PC-3 (cell line): ENCODE results near the gene TRPV2. TPM values are rescaled to one million over a fixed set of nuclear protein-coding genes. Genes with fewer than 3 reads are reported as not detected.

Experiments used
- ATAC-seq: fragments of 200-7000 bp; cut with Tn5 transposase; 2 replicates; pipeline ENCODE4 v1.9.1; 2020; ENCODE audit warnings: mild to moderate bottlenecking, moderate library complexity
- BruUV-seq: library from RNA; stranded (reverse); fragments of 400-500 nt; replicated peaks from 2 replicates; lab custom pipeline; 2021; lab: Mats Ljungman, UMichigan
- CTCF ChIA-PET: fragments of 300-600 bp; sonication (Branson Sonifier 250); formaldehyde crosslinking; loops from one replicate; lab custom pipeline; 2022; ENCODE audit warnings: antibody characterized with exemption; lab: Charles Lee
- POLR2A ChIA-PET: fragments of 300-600 bp; sonication (Branson Sonifier 250); formaldehyde crosslinking; loops from one replicate; lab custom pipeline; 2022; ENCODE audit warnings: antibody characterized with exemption; ENCODE audit not compliant: unreplicated experiment; lab: Charles Lee
- DNase-seq: peaks from one replicate; pipeline ENCODE4 v3.0.0-alpha.2; 2015
- H2AFZ ChIP-seq: fragments of 300-600 bp; sonication (generic); 2 replicates; pipeline ENCODE4 v1.6.0; 2016; ENCODE audit warnings: antibody characterized with exemption, low read length
- H3F3A ChIP-seq: fragments of 300-600 bp; sonication (generic); one replicate; pipeline ENCODE4 v1.6.0; 2017; ENCODE audit warnings: antibody characterized with exemption, low read length, control low read depth, mild to moderate bottlenecking; ENCODE audit not compliant: unreplicated experiment
- H3K27ac ChIP-seq: fragments of 300-600 bp; sonication (generic); 2 replicates; pipeline ENCODE4 v1.5.1; 2016; ENCODE audit warnings: mild to moderate bottlenecking, low read length
- H3K27me3 ChIP-seq: fragments of 300-600 bp; sonication (generic); 2 replicates; pipeline ENCODE4 v1.6.1; 2016; ENCODE audit warnings: low read length, mixed read lengths
- H3K36me3 ChIP-seq: fragments of 300-600 bp; sonication (generic); 2 replicates; pipeline ENCODE4 v1.6.1; 2016; ENCODE audit warnings: low read depth, mixed run types, low read length, mixed read lengths
- H3K4me1 ChIP-seq: fragments of 300-600 bp; sonication (generic); 2 replicates; pipeline ENCODE4 v1.5.1; 2016; ENCODE audit warnings: low read length; ENCODE audit not compliant: insufficient read depth
- H3K4me2 ChIP-seq: fragments of 300-600 bp; sonication (generic); 2 replicates; pipeline ENCODE4 v1.6.0; 2016; ENCODE audit warnings: low read length
- H3K4me3 ChIP-seq: fragments of 300-600 bp; sonication (generic); 2 replicates; pipeline ENCODE4 v1.5.1; 2016; ENCODE audit warnings: mild to moderate bottlenecking, low read length, mixed read lengths
- H3K79me2 ChIP-seq: fragments of 300-600 bp; sonication (generic); 2 replicates; pipeline ENCODE4 v1.6.1; 2017; ENCODE audit warnings: low read length, mixed read lengths
- H3K9ac ChIP-seq: fragments of 300-600 bp; sonication (generic); 2 replicates; pipeline ENCODE4 v1.6.0; 2016; ENCODE audit warnings: mild to moderate bottlenecking, low read length
- H3K9me2 ChIP-seq: fragments of 300-600 bp; sonication (generic); replicated peaks from 2 replicates; pipeline ENCODE4 v1.6.1; 2016; ENCODE audit warnings: mixed run types, low read length, mixed read lengths
- H3K9me3 ChIP-seq: fragments of 300-600 bp; sonication (generic); 2 replicates; pipeline ENCODE4 v1.6.1; 2016; ENCODE audit warnings: low read length, mixed read lengths
- H4K20me1 ChIP-seq: fragments of 300-600 bp; sonication (generic); 2 replicates; pipeline ENCODE4 v1.6.1; 2016; ENCODE audit warnings: low read length, mixed read lengths
- CTCF ChIP-seq: fragments of 300-600 bp; sonication (generic); conservative IDR thresholded peaks from 2 replicates; pipeline ENCODE4 v1.5.1; 2017; ENCODE audit warnings: antibody characterized with exemption, low read depth, mild to moderate bottlenecking, low read length
- EZH2 ChIP-seq: fragments of 300-600 bp; sonication (generic); IDR thresholded peaks from one replicate; pipeline ENCODE4 v1.6.1; 2017; ENCODE audit warnings: antibody characterized with exemption, mild to moderate bottlenecking, low read length; ENCODE audit not compliant: unreplicated experiment
- EZH2phosphoT487 ChIP-seq: fragments of 300-600 bp; sonication (generic); IDR thresholded peaks from 2 replicates; pipeline ENCODE4 v1.6.1; 2018; ENCODE audit warnings: mild to moderate bottlenecking, antibody characterized with exemption, low read length, borderline replicate concordance
- intact Hi-C: fragments of 100-400 bp; cut with micrococcal nuclease; formaldehyde crosslinking; loops from 2 replicates; pipeline ENCODE4 v1.9.0; 2023
- total RNA-seq: library from RNA; depleted of rRNA; stranded (reverse); fragments of >200 nt; gene quantifications from 2 replicates; pipeline ENCODE4 v1.2.3, GENCODE V29; 2014

TRPV2 gene
- total RNA-seq, 1 experiment from 2014 or later, result 1.9 TPM

GRCh38 chr17:16453493-16453851 lies 38.1 kb downstream of the TRPV2 start:
- Histone ChIP-seq H2AFZ (no peak overlapping the region), H3K4me2 (no peak overlapping the region), H3K79me2 (no peaks in the 10 kb centered on the region), H4K20me1 (peaks cover 5% of the 10 kb centered on the region; the same call in 1 of the 2 replicates), H3K27me3 (no peaks in the 10 kb centered on the region), H3K9ac (no peak overlapping the region), H3F3A (no peaks in the 10 kb centered on the region), H3K9me2 (no peaks in the 10 kb centered on the region), H3K27ac (no peak overlapping the region), H3K4me1 (no peaks in the 10 kb centered on the region), H3K36me3 (peaks cover 8% of the 10 kb centered on the region; the same call in 1 of the 2 replicates), H3K4me3 (no peak overlapping the region), H3K9me3 (no peaks in the 10 kb centered on the region)
- TF ChIP-seq EZH2phosphoT487 (no peak), CTCF (no peak), EZH2 (no peak)
- no peak for DNase-seq
- no TSS peak for BruUV-seq
- ATAC-seq, result no peak
- ChIA-PET CTCF (interaction anchor here (0.6 to 1.0 kb wide), 3 partner anchors 61 to 69 kb away, joined by 3 to 10 read pairs (median 3); no protein-coding TSS in a partner anchor), POLR2A (interaction anchor here (0.6 kb wide), 1 partner anchor 587 kb away, joined by 3 read pairs; no protein-coding TSS in a partner anchor)
- intact Hi-C loops, result loop anchor here (1.0 kb wide), 1 partner anchor 68 kb away; no protein-coding TSS in a partner anchor

DNA sequence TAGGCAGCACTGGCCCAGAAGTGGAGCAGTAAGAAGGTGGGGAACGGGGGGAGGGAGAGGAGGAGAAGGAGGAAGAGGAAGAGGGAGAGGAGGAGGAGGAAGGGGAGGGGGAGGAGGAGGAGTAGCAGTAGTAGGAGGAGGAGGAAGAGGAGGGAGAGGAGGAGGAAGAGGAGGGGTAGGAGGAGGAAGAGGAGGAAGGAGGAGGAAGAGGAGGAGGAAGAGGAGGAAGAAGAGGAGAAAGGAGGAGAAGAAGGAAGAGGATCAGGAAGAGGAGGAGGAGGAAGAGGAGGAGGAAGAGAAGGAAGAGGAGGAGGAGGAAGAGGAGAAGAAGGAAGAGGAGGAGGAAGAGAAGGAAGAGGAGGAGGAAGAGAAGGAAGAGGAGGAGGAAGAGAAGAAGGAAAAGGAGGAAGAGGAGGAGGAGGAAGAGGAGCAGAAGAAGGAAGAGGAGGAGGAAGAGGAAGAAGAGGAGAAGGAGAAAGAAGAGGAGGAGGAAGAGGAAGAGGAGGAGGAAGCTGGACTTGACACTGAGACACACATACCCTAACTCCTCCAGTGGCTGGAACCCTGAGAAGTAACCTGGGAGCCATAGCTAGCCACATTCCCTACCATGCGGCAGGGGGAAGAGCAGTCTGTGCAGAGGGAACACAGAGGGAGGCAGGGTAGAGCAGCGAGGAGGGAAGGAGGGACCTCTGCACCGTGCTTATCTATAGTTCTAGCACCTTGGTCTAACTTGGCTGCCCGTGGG lies 40.8 kb downstream of the TRPV2 start:
- CTCF ChIA-PET, result no interaction called here

More for the DNA sequence above, 40.8 kb downstream of the TRPV2 start:
- no peaks in the 10 kb centered on the region for H3K9me2 ChIP-seq
- H3F3A ChIP-seq, result no peaks in the 10 kb centered on the region
- POLR2A ChIA-PET, result no interaction called here
- H3K4me1 ChIP-seq, result no peaks in the 10 kb centered on the region
- BruUV-seq, result no TSS peak
- H3K4me3 ChIP-seq, result no peak overlapping the region
- no peaks in the 10 kb centered on the region for H3K9me3 ChIP-seq
- H3K27ac ChIP-seq, result no peak overlapping the region
- H3K4me2 ChIP-seq, result no peak overlapping the region
- intact Hi-C loops, result no loop called here
- no peak for ATAC-seq
- no peak for DNase-seq
- H3K36me3 ChIP-seq, result no peaks in the 10 kb centered on the region
- no peak overlapping the region for H3K9ac ChIP-seq
- H3K79me2 ChIP-seq, result no peaks in the 10 kb centered on the region
- no peak for TF ChIP-seq EZH2
- TF ChIP-seq EZH2phosphoT487, result no peak
- no peak for TF ChIP-seq CTCF
- no peak overlapping the region for H2AFZ ChIP-seq
- H3K27me3 ChIP-seq, result no peaks in the 10 kb centered on the region
- no peaks in the 10 kb centered on the region for H4K20me1 ChIP-seq
